K562 (cell line): ENCODE results near the gene APOM. TPM values are rescaled to one million over a fixed set of nuclear protein-coding genes. Genes with fewer than 3 reads are reported as not detected.

Experiments used
- ATAC-seq: fragments of 200-7000 bp; cut with Tn5 transposase; 3 replicates; pipeline ENCODE4 v1.9.1; 2020; ENCODE audit warnings: moderate library complexity
- BruUV-seq: library from RNA; stranded (reverse); fragments of 400-500 nt; replicated peaks from 2 replicates; lab custom pipeline; 2021; lab: Mats Ljungman, UMichigan
- CTCF ChIA-PET: fragments of 300-600 bp; formaldehyde crosslinking; extraction: SDS; loops from one replicate; lab custom pipeline; 2021; ENCODE audit warnings: low intra/inter-chr PET ratio; lab: Yijun Ruan, JAX
- POLR2A ChIA-PET: fragments of 300-600, 350-650 bp; sonication (Branson Sonifier 250); formaldehyde crosslinking; extraction: SDS; loops from one replicate; lab custom pipeline; 2021; ENCODE audit warnings: antibody characterized with exemption, inconsistent platforms; lab: Yijun Ruan, JAX
- DNase-seq, 4 experiments: peaks; one replicate each; pipeline versions ENCODE4 v3.0.0 to v3.0.0-alpha.2; 2011 to 2018; ENCODE audit warnings: low spot score in 3 of 4, mixed read lengths in 3 of 4; ENCODE audit errors: extremely low read depth in 1 of 4
- FAIRE-seq: peaks from 2 replicates; lab custom pipeline; 2011; peaks lifted over from hg19 to GRCh38; lab: Jason Lieb, UNC
- H2AFZ ChIP-seq: 2 replicates; pipeline ENCODE4 v1.6.0; 2011; ENCODE audit warnings: low read depth, low read length, control low read depth, inconsistent platforms
- H3K27ac ChIP-seq: fragments of 200-600 bp; 3 replicates; pipeline ENCODE4 v1.8.0; 2011; ENCODE audit warnings: low read depth, mild to moderate bottlenecking, control low read depth, inconsistent platforms, low read length, moderate library complexity, mixed read lengths; ENCODE audit errors: extremely low read depth
- H3K27me3 ChIP-seq, 2 experiments: fragments of 300-600 bp in 1 of 2; 2 replicates in 1 of 2; 3 replicates in 1 of 2; pipeline versions ENCODE4 v1.6.0 to v1.8.0; 2011; ENCODE audit warnings: inconsistent platforms in 2 of 2, low read length in 2 of 2, mild to moderate bottlenecking in 1 of 2, mixed read lengths in 1 of 2, moderate library complexity in 1 of 2; ENCODE audit not compliant: control insufficient read depth in 2 of 2, insufficient read depth in 2 of 2
- H3K36me3 ChIP-seq: fragments of 300-600 bp; 3 replicates; pipeline ENCODE4 v1.8.0; 2011; ENCODE audit warnings: mild to moderate bottlenecking, low read length, inconsistent platforms; ENCODE audit not compliant: control insufficient read depth, insufficient read depth
- H3K4me1 ChIP-seq, 2 experiments: fragments of 200-600 bp in 1 of 2; replicated peaks in 1 of 2; 2 replicates in 1 of 2; 3 replicates in 1 of 2; pipeline versions ENCODE4 v1.5.1 to v1.8.0; 2011; ENCODE audit warnings: inconsistent platforms in 2 of 2, low read length in 2 of 2, mild to moderate bottlenecking in 1 of 2, mixed read lengths in 1 of 2, moderate library complexity in 1 of 2; ENCODE audit not compliant: control insufficient read depth in 2 of 2, insufficient read depth in 2 of 2
- H3K4me2 ChIP-seq: 2 replicates; pipeline ENCODE4 v1.6.1; 2011; ENCODE audit warnings: low read length, control low read depth, inconsistent platforms, mixed read lengths; ENCODE audit not compliant: insufficient read depth
- H3K4me3 ChIP-seq: fragments of 200-600 bp; sonication (generic), shearing (Covaris generic); 2 replicates; pipeline ENCODE4 v1.5.1; 2016; ENCODE audit warnings: control low read depth, inconsistent platforms
- H3K79me2 ChIP-seq: fragments of 200-600 bp; 3 replicates; pipeline ENCODE4 v1.8.0; 2011; ENCODE audit warnings: low read length, inconsistent platforms; ENCODE audit not compliant: control insufficient read depth, insufficient read depth
- H3K9ac ChIP-seq, 2 experiments: 2 replicates each; pipeline versions ENCODE4 v1.6.0 to v1.6.1; 2011; ENCODE audit warnings: low read depth in 2 of 2, low read length in 2 of 2, control low read depth in 1 of 2, inconsistent platforms in 1 of 2, mild to moderate bottlenecking in 1 of 2, mixed read lengths in 1 of 2; ENCODE audit not compliant: insufficient read depth in 1 of 2
- H3K9me1 ChIP-seq: one replicate; pipeline ENCODE4 v1.6.0; 2011; ENCODE audit warnings: inconsistent platforms, mild to moderate bottlenecking, low read length, moderate library complexity; ENCODE audit not compliant: control insufficient read depth, insufficient read depth
- H3K9me3 ChIP-seq: replicated peaks from 2 replicates; pipeline ENCODE4 v1.5.1; 2011; ENCODE audit warnings: low read depth, low read length, inconsistent platforms; ENCODE audit not compliant: control insufficient read depth, insufficient read depth
- H4K20me1 ChIP-seq: replicated peaks from 2 replicates; pipeline ENCODE4 v1.6.1; 2011; ENCODE audit warnings: low read length, inconsistent platforms, mixed read lengths; ENCODE audit not compliant: control insufficient read depth, insufficient read depth
- BCL6 ChIP-seq: fragments of 250-450 bp; sonication (Bioruptor Pico); IDR thresholded peaks from 2 replicates; pipeline ENCODE4 v1.4.0; 2020
- E2F6 ChIP-seq, 2 experiments: IDR thresholded peaks; 2 replicates each; pipeline ENCODE4 v1.6.1; 2011; ENCODE audit warnings: borderline replicate concordance in 1 of 2, control low read depth in 1 of 2, low read depth in 1 of 2, low read length in 1 of 2, mild to moderate bottlenecking in 1 of 2, mixed read lengths in 1 of 2, moderate library complexity in 1 of 2; ENCODE audit not compliant: insufficient read depth in 1 of 2, insufficient read length in 1 of 2, poor library complexity in 1 of 2, severe bottlenecking in 1 of 2; ENCODE audit errors: extremely low read depth in 1 of 2
- FOXM1 ChIP-seq, 2 experiments: fragments of 450-650 bp in 1 of 2; sonication (generic) in 1 of 2; formaldehyde crosslinking in 1 of 2; IDR thresholded peaks; 2 replicates each; pipeline versions ENCODE4 v1.6.1 to v1.9.0; 2017 to 2022; ENCODE audit warnings: low read depth in 2 of 2, mild to moderate bottlenecking in 2 of 2, missing genetic modification reagents in 1 of 2, moderate library complexity in 1 of 2
- GABPB2 ChIP-seq: fragments of 250-450 bp; sonication (Bioruptor Pico); conservative IDR thresholded peaks from 2 replicates; pipeline ENCODE4 v1.5.1; 2021; ENCODE audit warnings: mild to moderate bottlenecking
- HDAC8 ChIP-seq: fragments of 450-650 bp; IDR thresholded peaks from 2 replicates; pipeline ENCODE4 v1.6.1; 2016; ENCODE audit warnings: mild to moderate bottlenecking, missing genetic modification characterization, moderate library complexity, missing compliant biosample characterization
- SETDB1 ChIP-seq: IDR thresholded peaks from one replicate; pipeline ENCODE4 v1.6.1; 2012; ENCODE audit warnings: low read length, control low read depth, inconsistent platforms
- SMARCA4 ChIP-seq: fragments of 450-650 bp; IDR thresholded peaks from 2 replicates; pipeline ENCODE4 v1.6.1; 2016
- SMARCA5 ChIP-seq: fragments of 450-650 bp; IDR thresholded peaks from 2 replicates; pipeline ENCODE4 v1.6.1; 2016
- TCF7L2 ChIP-seq: fragments of 150-350 bp; IDR thresholded peaks from 2 replicates; pipeline ENCODE4 v1.6.1; 2016; ENCODE audit warnings: low read depth, mild to moderate bottlenecking, low read length, moderate library complexity
- ZBTB11 ChIP-seq, 3 experiments: fragments of 200-800 bp in 1 of 3; fragments of 250-450 bp in 1 of 3; fragments of 450-650 bp in 1 of 3; sonication (Bioruptor Pico) in 1 of 3; sonication (Bioruptor generic) in 1 of 3; formaldehyde crosslinking in 1 of 3; IDR thresholded peaks; 2 replicates each; pipeline versions ENCODE4 v1.6.1 to v1.8.0; 2016 to 2022; ENCODE audit warnings: mild to moderate bottlenecking in 2 of 3, missing genetic modification characterization in 2 of 3, missing compliant biosample characterization in 1 of 3, moderate library complexity in 1 of 3
- ZNF316 ChIP-seq: fragments of 450-650 bp; IDR thresholded peaks from 2 replicates; pipeline ENCODE4 v1.6.1; 2016
- WGBS: fragments of 100-300 bp; shearing (Covaris generic); methylation state at CpG from one replicate; pipeline ENCODE4 v1.1.6; 2016; ENCODE audit warnings: low coverage, mixed read lengths; ENCODE audit not compliant: insufficient coverage; ENCODE audit errors: missing lambda C conversion rate; 5-methylcytosine and 5-hydroxymethylcytosine counted together
- in situ Hi-C: fragments of 300-500 bp; cut with MboI; formaldehyde crosslinking; loops from 4 replicates; pipeline ENCODE4 v1.15.0; 2018; ENCODE audit warnings: inconsistent platforms, mixed read lengths
- intact Hi-C: fragments of 100-400 bp; cut with micrococcal nuclease; formaldehyde crosslinking; loops from 2 replicates; pipeline ENCODE4 v1.14.2; 2022
- polyA plus RNA-seq, 8 experiments: library from polyadenylated mRNA; depleted of rRNA in 4 of 8; stranded (reverse) in 5 of 8; unstranded in 3 of 8; fragments of >200 nt; fragmentation: Nextera tagmentation in 2 of 8; fragmentation: Illumina TruSeq in 1 of 8; extraction: Ambion mirVana in 2 of 8; extraction: Trizol in 1 of 8; gene quantifications; 2 replicates each; pipeline versions ENCODE4 v1.2.1 to v1.2.3, GENCODE V29; 2011 to 2014; ENCODE audit warnings: inconsistent platforms in 1 of 8, missing spikeins in 1 of 8
- total RNA-seq, 7 experiments: library from RNA; depleted of rRNA in 6 of 7; stranded (reverse); fragments of >200 nt in 6 of 7; fragmentation: Illumina TruSeq in 2 of 7; extraction: Trizol in 2 of 7; gene quantifications; 2 replicates each; pipeline versions ENCODE4 v1.2.1 to v1.2.3, GENCODE V29; 2011 to 2021; ENCODE audit warnings: low replicate concordance in 1 of 7
- TF ChIP-seq, protein P1 (sequence below), 2 experiments: fragments of 450-650 bp; IDR thresholded peaks; 2 replicates each; pipeline ENCODE4 v1.6.1; 2016

Gene APOM
- total and polyA plus RNA-seq, 9 of the 15 experiments (the other 6 are each of a cell fraction or from before 2014, with no cell fraction given), result 5.7 to 24.3 (median 10.4) TPM

GRCh38 chr6:31665501-31666336, 10.0 kb downstream of the APOM start, which contains the start of gene CSNK2B:
TSS of gene CSNK2B (plus strand) at chr6:31666080. CDS start at chr6:31666832, 752 bp downstream.
- intact Hi-C loops, result loop anchor here (1.0 to 10.0 kb wide), 7 partner anchors 13 to 509 kb away; partner anchors contain the start of genes ABHD16A, AGPAT1, ATP6V1G2 and BAG6
- Histone ChIP-seq H3K4me3 (peak within 1 kb of the TSS; percentile 66), H3K27ac (peak within 1 kb of the TSS; percentile 97), H3K9me3 (no peaks in the 10 kb centered on the region), H3K36me3 (peaks cover 68% of the 10 kb centered on the region), H3K4me2 (peak within 1 kb of the TSS; percentile 93), H3K9me1 (no peaks in the 10 kb centered on the region), H3K4me1 (peaks cover 36 to 39% of the 10 kb centered on the region in 2 experiments; a peak in 4 of 5 replicates), H4K20me1 (0 out of 2 replicates have a peak, but pooled peaks cover 3% of the 10 kb centered on the region), H2AFZ (peak within 1 kb of the TSS; percentile 79), H3K27me3 (no peaks in the 10 kb centered on the region), H3K79me2 (peaks cover 77% of the 10 kb centered on the region), H3K9ac (peak within 1 kb of the TSS; percentile 96 to 97)
- CTCF ChIA-PET, result interaction anchor here (0.7 kb wide), 1 partner anchor 11 kb away, joined by 5 read pairs; no protein-coding TSS in a partner anchor
- POLR2A ChIA-PET, result interaction anchor here (0.6 to 9.8 kb wide), 36 partner anchors 10 to 308 kb away, joined by 3 to 267 read pairs (median 8); partner anchors contain the start of genes ABHD16A, APOM, BAG6 and CLIC1
- in situ Hi-C loops, result no loop called here
- ATAC-seq (peak; percentile 85), FAIRE-seq (no peak), DNase-seq (peak; percentile 98 to 100 (median 99))
- BruUV-seq, result no TSS peak
- WGBS, result under 1% methylated on average over 63 of the region's 63 CpGs
- TF ChIP-seq SMARCA4 (peak; percentile 66; the same call in 1 of the 2 replicates), FOXM1 (IDR thresholded peaks at IDR 0.05; ENCODE audit: low read depth) (no peak; the same call in 1 of the 2 replicates), FOXM1 (CRISPR knock-in tag; IDR thresholded peaks at IDR 0.05; ENCODE audit: low read depth) (no peak; the same call in 1 of the 2 replicates), ZBTB11 (CRISPR knock-in tag; IDR thresholded peaks at IDR 0.05) (peak in 1 of 3 experiments; percentile 84; a peak in 2 of 6 replicates), BCL6 (0 out of 2 replicates have a peak, but pooled peaks have one; percentile 41), ZNF316 (no peak; the same call in 1 of the 2 replicates), SETDB1 (peak; percentile 21), SMARCA5 (no peak), E2F6 (IDR thresholded peaks at IDR 0.05; ENCODE audit: borderline replicate concordance in 1 of 2, extremely low read depth in 1 of 2, insufficient read depth in 1 of 2, insufficient read length in 1 of 2, low read depth in 1 of 2, low read length in 1 of 2, poor library complexity in 1 of 2, severe bottlenecking in 1 of 2) (peak in 1 of 2 experiments; percentile 61), GABPB2 (peak; percentile 73), HDAC8 (tag) (no peak), TCF7L2 (no peak)
- TF ChIP-seq, protein P1, sequence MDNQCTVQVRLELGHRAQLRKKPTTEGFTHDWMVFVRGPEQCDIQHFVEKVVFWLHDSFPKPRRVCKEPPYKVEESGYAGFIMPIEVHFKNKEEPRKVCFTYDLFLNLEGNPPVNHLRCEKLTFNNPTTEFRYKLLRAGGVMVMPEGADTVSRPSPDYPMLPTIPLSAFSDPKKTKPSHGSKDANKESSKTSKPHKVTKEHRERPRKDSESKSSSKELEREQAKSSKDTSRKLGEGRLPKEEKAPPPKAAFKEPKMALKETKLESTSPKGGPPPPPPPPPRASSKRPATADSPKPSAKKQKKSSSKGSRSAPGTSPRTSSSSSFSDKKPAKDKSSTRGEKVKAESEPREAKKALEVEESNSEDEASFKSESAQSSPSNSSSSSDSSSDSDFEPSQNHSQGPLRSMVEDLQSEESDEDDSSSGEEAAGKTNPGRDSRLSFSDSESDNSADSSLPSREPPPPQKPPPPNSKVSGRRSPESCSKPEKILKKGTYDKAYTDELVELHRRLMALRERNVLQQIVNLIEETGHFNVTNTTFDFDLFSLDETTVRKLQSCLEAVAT (IDR thresholded peaks at IDR 0.05), result peak in 1 of 2 experiments; percentile 71; a peak in 1 of 4 replicates
